ENCODE measurements around the gene LZTFL1.

DNA sequence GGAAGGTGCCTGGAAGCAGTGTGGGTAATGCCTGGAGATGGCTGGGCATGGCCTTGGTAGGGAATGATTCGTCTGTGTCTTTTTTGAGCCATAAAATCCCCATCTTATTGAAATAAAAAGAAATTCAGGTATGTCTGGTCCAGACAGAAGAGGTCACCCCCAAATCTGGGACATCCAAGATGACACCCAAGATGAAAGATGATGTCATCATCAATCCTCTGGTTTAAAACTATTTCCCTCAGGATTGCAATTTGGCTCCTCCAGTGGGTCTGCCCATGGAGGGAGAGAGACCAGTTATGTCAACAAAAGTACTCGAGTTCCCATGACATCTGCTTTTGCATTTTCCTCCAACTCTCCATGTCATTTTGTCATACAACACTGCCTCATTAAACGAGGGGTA, 27.7 kb upstream of the LZTFL1 start:
- TF ChIP-seq, protein P1, sequence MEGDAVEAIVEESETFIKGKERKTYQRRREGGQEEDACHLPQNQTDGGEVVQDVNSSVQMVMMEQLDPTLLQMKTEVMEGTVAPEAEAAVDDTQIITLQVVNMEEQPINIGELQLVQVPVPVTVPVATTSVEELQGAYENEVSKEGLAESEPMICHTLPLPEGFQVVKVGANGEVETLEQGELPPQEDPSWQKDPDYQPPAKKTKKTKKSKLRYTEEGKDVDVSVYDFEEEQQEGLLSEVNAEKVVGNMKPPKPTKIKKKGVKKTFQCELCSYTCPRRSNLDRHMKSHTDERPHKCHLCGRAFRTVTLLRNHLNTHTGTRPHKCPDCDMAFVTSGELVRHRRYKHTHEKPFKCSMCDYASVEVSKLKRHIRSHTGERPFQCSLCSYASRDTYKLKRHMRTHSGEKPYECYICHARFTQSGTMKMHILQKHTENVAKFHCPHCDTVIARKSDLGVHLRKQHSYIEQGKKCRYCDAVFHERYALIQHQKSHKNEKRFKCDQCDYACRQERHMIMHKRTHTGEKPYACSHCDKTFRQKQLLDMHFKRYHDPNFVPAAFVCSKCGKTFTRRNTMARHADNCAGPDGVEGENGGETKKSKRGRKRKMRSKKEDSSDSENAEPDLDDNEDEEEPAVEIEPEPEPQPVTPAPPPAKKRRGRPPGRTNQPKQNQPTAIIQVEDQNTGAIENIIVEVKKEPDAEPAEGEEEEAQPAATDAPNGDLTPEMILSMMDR (conservative IDR thresholded peaks at IDR 0.05 in 1 of 2, IDR thresholded peaks at IDR 0.05 in 1 of 2; ENCODE audit: low read depth in 1 of 2, low read length in 2 of 2), result no peak
- no peak for TF ChIP-seq EZH2 (IDR thresholded peaks at IDR 0.05; ENCODE audit: low read length, missing control alignments)

All from fibroblast of lung (primary cell).